HepG2 (cell line): ENCODE results near the gene STRBP. TPM values are rescaled to one million over a fixed set of nuclear protein-coding genes. Genes with fewer than 3 reads are reported as not detected.

ENCODE experiments used
- BRF2 ChIP-seq: sonication (generic); formaldehyde crosslinking; IDR thresholded peaks from 2 replicates; pipeline ENCODE4 v1.8.1; 2022; ENCODE audit warnings: mild to moderate bottlenecking, missing genetic modification reagents
- CEBPB ChIP-seq: IDR thresholded peaks from 2 replicates; pipeline ENCODE4 v1.6.1; 2011; ENCODE audit warnings: low read depth, low read length, improper control_type of control experiment, borderline replicate concordance
- CEBPG ChIP-seq: IDR thresholded peaks from 2 replicates; pipeline ENCODE4 v1.6.1; 2016
- HMGA1 ChIP-seq: sonication (generic); formaldehyde crosslinking; conservative IDR thresholded peaks from 2 replicates; pipeline ENCODE4 v1.4.0; 2020; ENCODE audit warnings: missing genetic modification reagents
- IRX3 ChIP-seq: sonication (generic); formaldehyde crosslinking; IDR thresholded peaks from 2 replicates; pipeline ENCODE4 v1.8.1; 2023; ENCODE audit warnings: mild to moderate bottlenecking, low read depth, missing genetic modification reagents, borderline replicate concordance
- MBD4 ChIP-seq: IDR thresholded peaks from 2 replicates; pipeline ENCODE4 v1.6.1; 2012; ENCODE audit warnings: low read length, inconsistent platforms, borderline replicate concordance
- MIXL1 ChIP-seq: IDR thresholded peaks from 2 replicates; pipeline ENCODE4 v1.6.1; 2016
- NCOA1 ChIP-seq: sonication (generic); formaldehyde crosslinking; IDR thresholded peaks from 2 replicates; pipeline ENCODE4 v1.9.0; 2021; ENCODE audit warnings: missing genetic modification reagents
- NFRKB ChIP-seq: fragments of 450-650 bp; IDR thresholded peaks from 2 replicates; pipeline ENCODE4 v1.6.1; 2017
- NR1H2 ChIP-seq: sonication (generic); formaldehyde crosslinking; IDR thresholded peaks from 2 replicates; pipeline ENCODE4 v1.8.1; 2022; ENCODE audit warnings: low read depth, missing genetic modification reagents, borderline replicate concordance
- REPIN1 ChIP-seq: sonication (generic); formaldehyde crosslinking; IDR thresholded peaks from 2 replicates; pipeline ENCODE4 v1.8.0; 2022; ENCODE audit warnings: missing genetic modification reagents, low read depth, mild to moderate bottlenecking, borderline replicate concordance
- SIX1 ChIP-seq: sonication (generic); formaldehyde crosslinking; IDR thresholded peaks from 2 replicates; pipeline ENCODE4 v1.4.0; 2020; ENCODE audit warnings: missing genetic modification reagents, borderline replicate concordance
- SNAPC5 ChIP-seq: sonication (generic); formaldehyde crosslinking; IDR thresholded peaks from 2 replicates; pipeline ENCODE4 v1.8.1; 2023; ENCODE audit warnings: mild to moderate bottlenecking, missing genetic modification reagents, borderline replicate concordance
- SNRNP70 ChIP-seq: fragments of 200-400 bp; formaldehyde crosslinking; IDR thresholded peaks from 2 replicates; pipeline ENCODE4 v1.6.1; 2017; ENCODE audit warnings: mild to moderate bottlenecking, low read depth, low read length, moderate library complexity
- TOPORS ChIP-seq: sonication (generic); formaldehyde crosslinking; IDR thresholded peaks from 2 replicates; pipeline ENCODE4 v1.8.0; 2023; ENCODE audit warnings: mild to moderate bottlenecking, missing genetic modification reagents
- ZFP90 ChIP-seq: sonication (generic); formaldehyde crosslinking; IDR thresholded peaks from 2 replicates; pipeline ENCODE4 v1.8.0; 2022; ENCODE audit warnings: missing genetic modification reagents, mild to moderate bottlenecking, inconsistent platforms, borderline replicate concordance
- ZNF703 ChIP-seq: sonication (generic); formaldehyde crosslinking; IDR thresholded peaks from 2 replicates; pipeline ENCODE4 v1.5.1; 2020; ENCODE audit warnings: missing genetic modification reagents, mild to moderate bottlenecking, moderate library complexity, borderline replicate concordance
- ZNF761 ChIP-seq: sonication (generic); formaldehyde crosslinking; conservative IDR thresholded peaks from 2 replicates; pipeline ENCODE4 v1.4.0; 2020; ENCODE audit warnings: mild to moderate bottlenecking, missing genetic modification reagents
- polyA plus RNA-seq, 8 experiments: library from polyadenylated mRNA; depleted of rRNA in 3 of 8; stranded (reverse) in 7 of 8; unstranded in 1 of 8; fragments of >200 nt; fragmentation: Illumina TruSeq in 4 of 8; extraction: Trizol in 4 of 8; gene quantifications; 2 replicates each; pipeline versions ENCODE4 v1.2.1 to v1.2.3, GENCODE V29; 2011 to 2016; ENCODE audit warnings: low read depth in 4 of 8, missing spikeins in 1 of 8, mixed read lengths in 1 of 8; ENCODE audit not compliant: insufficient read depth in 1 of 8
- total RNA-seq, 5 experiments: library from RNA; depleted of rRNA; stranded (reverse); fragments of >200 nt; fragmentation: Illumina TruSeq; extraction: Trizol; gene quantifications; 2 replicates each; pipeline ENCODE4 v1.2.3, GENCODE V29; 2016; ENCODE audit warnings: low read depth in 1 of 5
- TF ChIP-seq, protein P1 (sequence below), 2 experiments: sonication (generic) in 1 of 2; formaldehyde crosslinking in 1 of 2; IDR thresholded peaks; 2 replicates each; pipeline versions ENCODE4 v1.4.0 to v1.6.1; 2016 to 2020; ENCODE audit warnings: borderline replicate concordance in 1 of 2, low read depth in 1 of 2, mild to moderate bottlenecking in 1 of 2, missing genetic modification reagents in 1 of 2
- TF ChIP-seq, protein P2 (sequence below): sonication (generic); formaldehyde crosslinking; IDR thresholded peaks from 2 replicates; pipeline ENCODE4 v1.9.0; 2021; ENCODE audit warnings: missing genetic modification reagents, mild to moderate bottlenecking, borderline replicate concordance
- TF ChIP-seq, protein P3 (sequence below): sonication (generic); formaldehyde crosslinking; conservative IDR thresholded peaks from 2 replicates; pipeline ENCODE4 v1.4.0; 2020; ENCODE audit warnings: mild to moderate bottlenecking, missing genetic modification reagents, moderate library complexity

The STRBP gene
- total and polyA plus RNA-seq, 2 of the 13 experiments (the other 11 are each of a cell fraction or from before 2014, with no cell fraction given), result 14.5 to 38.5 TPM

GRCh38 chr9:123121457-123121856, 146.9 kb downstream of the STRBP start (continued):
- TF ChIP-seq, protein P1, sequence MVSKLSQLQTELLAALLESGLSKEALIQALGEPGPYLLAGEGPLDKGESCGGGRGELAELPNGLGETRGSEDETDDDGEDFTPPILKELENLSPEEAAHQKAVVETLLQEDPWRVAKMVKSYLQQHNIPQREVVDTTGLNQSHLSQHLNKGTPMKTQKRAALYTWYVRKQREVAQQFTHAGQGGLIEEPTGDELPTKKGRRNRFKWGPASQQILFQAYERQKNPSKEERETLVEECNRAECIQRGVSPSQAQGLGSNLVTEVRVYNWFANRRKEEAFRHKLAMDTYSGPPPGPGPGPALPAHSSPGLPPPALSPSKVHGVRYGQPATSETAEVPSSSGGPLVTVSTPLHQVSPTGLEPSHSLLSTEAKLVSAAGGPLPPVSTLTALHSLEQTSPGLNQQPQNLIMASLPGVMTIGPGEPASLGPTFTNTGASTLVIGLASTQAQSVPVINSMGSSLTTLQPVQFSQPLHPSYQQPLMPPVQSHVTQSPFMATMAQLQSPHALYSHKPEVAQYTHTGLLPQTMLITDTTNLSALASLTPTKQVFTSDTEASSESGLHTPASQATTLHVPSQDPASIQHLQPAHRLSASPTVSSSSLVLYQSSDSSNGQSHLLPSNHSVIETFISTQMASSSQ (IDR thresholded peaks at IDR 0.05; ENCODE audit: low read depth), result peak; percentile 42; the same call in 1 of the 2 replicates
- TF ChIP-seq, protein P1 (CRISPR knock-in tag; IDR thresholded peaks at IDR 0.05; ENCODE audit: borderline replicate concordance), result no peak
- TF ChIP-seq NR1H2 (CRISPR knock-in tag), result no peak
- TF ChIP-seq ZNF703 (CRISPR knock-in tag), result no peak
- TF ChIP-seq CEBPB, result peak; percentile 74
- TF ChIP-seq BRF2 (CRISPR knock-in tag), result no peak
- no peak for TF ChIP-seq ZNF761 (CRISPR knock-in tag)
- TF ChIP-seq NCOA1 (CRISPR knock-in tag), result no peak
- TF ChIP-seq HMGA1, result no peak
- no peak for TF ChIP-seq SIX1 (CRISPR knock-in tag)
- no peak for TF ChIP-seq CEBPG
- TF ChIP-seq, protein P2, sequence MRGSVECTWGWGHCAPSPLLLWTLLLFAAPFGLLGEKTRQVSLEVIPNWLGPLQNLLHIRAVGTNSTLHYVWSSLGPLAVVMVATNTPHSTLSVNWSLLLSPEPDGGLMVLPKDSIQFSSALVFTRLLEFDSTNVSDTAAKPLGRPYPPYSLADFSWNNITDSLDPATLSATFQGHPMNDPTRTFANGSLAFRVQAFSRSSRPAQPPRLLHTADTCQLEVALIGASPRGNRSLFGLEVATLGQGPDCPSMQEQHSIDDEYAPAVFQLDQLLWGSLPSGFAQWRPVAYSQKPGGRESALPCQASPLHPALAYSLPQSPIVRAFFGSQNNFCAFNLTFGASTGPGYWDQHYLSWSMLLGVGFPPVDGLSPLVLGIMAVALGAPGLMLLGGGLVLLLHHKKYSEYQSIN (CRISPR knock-in tag), result no peak
- TF ChIP-seq IRX3, result no peak
- TF ChIP-seq SNAPC5, result no peak
- TF ChIP-seq MIXL1, result no peak
- TF ChIP-seq SNRNP70, result no peak
- no peak for TF ChIP-seq MBD4
- no peak for TF ChIP-seq NFRKB
- TF ChIP-seq ZFP90 (CRISPR knock-in tag), result no peak
- TF ChIP-seq TOPORS, result no peak
- TF ChIP-seq, protein P3, sequence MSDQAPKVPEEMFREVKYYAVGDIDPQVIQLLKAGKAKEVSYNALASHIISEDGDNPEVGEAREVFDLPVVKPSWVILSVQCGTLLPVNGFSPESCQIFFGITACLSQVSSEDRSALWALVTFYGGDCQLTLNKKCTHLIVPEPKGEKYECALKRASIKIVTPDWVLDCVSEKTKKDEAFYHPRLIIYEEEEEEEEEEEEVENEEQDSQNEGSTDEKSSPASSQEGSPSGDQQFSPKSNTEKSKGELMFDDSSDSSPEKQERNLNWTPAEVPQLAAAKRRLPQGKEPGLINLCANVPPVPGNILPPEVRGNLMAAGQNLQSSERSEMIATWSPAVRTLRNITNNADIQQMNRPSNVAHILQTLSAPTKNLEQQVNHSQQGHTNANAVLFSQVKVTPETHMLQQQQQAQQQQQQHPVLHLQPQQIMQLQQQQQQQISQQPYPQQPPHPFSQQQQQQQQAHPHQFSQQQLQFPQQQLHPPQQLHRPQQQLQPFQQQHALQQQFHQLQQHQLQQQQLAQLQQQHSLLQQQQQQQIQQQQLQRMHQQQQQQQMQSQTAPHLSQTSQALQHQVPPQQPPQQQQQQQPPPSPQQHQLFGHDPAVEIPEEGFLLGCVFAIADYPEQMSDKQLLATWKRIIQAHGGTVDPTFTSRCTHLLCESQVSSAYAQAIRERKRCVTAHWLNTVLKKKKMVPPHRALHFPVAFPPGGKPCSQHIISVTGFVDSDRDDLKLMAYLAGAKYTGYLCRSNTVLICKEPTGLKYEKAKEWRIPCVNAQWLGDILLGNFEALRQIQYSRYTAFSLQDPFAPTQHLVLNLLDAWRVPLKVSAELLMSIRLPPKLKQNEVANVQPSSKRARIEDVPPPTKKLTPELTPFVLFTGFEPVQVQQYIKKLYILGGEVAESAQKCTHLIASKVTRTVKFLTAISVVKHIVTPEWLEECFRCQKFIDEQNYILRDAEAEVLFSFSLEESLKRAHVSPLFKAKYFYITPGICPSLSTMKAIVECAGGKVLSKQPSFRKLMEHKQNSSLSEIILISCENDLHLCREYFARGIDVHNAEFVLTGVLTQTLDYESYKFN (CRISPR knock-in tag), result 0 out of 2 replicates have a peak, but pooled peaks have one; percentile 17
- no peak for TF ChIP-seq REPIN1 (CRISPR knock-in tag)
